ENCODE results near the gene OR5K2. TPM values are rescaled to one million over a fixed set of nuclear protein-coding genes. Genes with fewer than 3 reads are reported as not detected.

OR5K2 gene
- total RNA-seq, 1 donor from 2014 or later: not detected

DNA sequence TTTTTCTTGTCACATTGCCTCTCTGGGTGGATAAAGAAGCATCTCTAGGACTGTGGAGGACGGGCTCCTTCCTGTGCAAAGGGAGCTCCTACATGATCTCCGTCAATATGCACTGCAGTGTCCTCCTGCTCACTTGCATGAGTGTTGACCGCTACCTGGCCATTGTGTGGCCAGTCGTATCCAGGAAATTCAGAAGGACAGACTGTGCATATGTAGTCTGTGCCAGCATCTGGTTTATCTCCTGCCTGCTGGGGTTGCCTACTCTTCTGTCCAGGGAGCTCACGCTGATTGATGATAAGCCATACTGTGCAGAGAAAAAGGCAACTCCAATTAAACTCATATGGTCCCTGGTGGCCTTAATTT is 34.8 kb downstream of the OR5K2 start:
- DNase-seq (ENCODE audit: extremely low spot score, unreplicated experiment): no peak
- no peak for TF ChIP-seq CTCF (IDR thresholded peaks at IDR 0.05)
- no peaks in the 10 kb centered on the region for H3K9me3 Mint-ChIP-seq (ENCODE audit: unreplicated experiment)

GRCh38 chr3:98532709-98533571 is 35.5 kb downstream of the OR5K2 start:
- no peak for DNase-seq (ENCODE audit: extremely low spot score, unreplicated experiment)
- no peak for TF ChIP-seq CTCF (IDR thresholded peaks at IDR 0.05)
- no peak overlapping the region for H3K4me3 Mint-ChIP-seq (ENCODE audit: unreplicated experiment)
- H3K4me1 Mint-ChIP-seq (ENCODE audit: unreplicated experiment): no peaks in the 10 kb centered on the region
- no peak overlapping the region for H3K27ac Mint-ChIP-seq (ENCODE audit: unreplicated experiment)
- H3K27me3 Mint-ChIP-seq (ENCODE audit: unreplicated experiment): peaks cover 74% of the 10 kb centered on the region
- H3K36me3 Mint-ChIP-seq (ENCODE audit: unreplicated experiment): no peaks in the 10 kb centered on the region
- H3K9me3 Mint-ChIP-seq (ENCODE audit: unreplicated experiment): no peaks in the 10 kb centered on the region

More for the DNA sequence above, 34.8 kb downstream of the OR5K2 start:
- no peaks in the 10 kb centered on the region for H3K36me3 Mint-ChIP-seq (ENCODE audit: unreplicated experiment)
- no peaks in the 10 kb centered on the region for H3K4me1 Mint-ChIP-seq (ENCODE audit: unreplicated experiment)
- H3K27me3 Mint-ChIP-seq (ENCODE audit: unreplicated experiment): peaks cover 78% of the 10 kb centered on the region
- no peak overlapping the region for H3K4me3 Mint-ChIP-seq (ENCODE audit: unreplicated experiment)
- no peak overlapping the region for H3K27ac Mint-ChIP-seq (ENCODE audit: unreplicated experiment)

- Mint-ChIP-seq H3K36me3 (ENCODE audit: unreplicated experiment) (no peaks in the 10 kb centered on the region), H3K4me1 (ENCODE audit: unreplicated experiment) (no peaks in the 10 kb centered on the region), H3K4me3 (ENCODE audit: unreplicated experiment) (no peak overlapping the region), H3K27me3 (ENCODE audit: unreplicated experiment) (peaks cover 64% of the 10 kb centered on the region), H3K9me3 (ENCODE audit: unreplicated experiment) (no peaks in the 10 kb centered on the region), H3K27ac (ENCODE audit: unreplicated experiment) (no peak overlapping the region)
- DNase-seq (ENCODE audit: extremely low spot score, unreplicated experiment): no peak
- TF ChIP-seq CTCF (IDR thresholded peaks at IDR 0.05): no peak
These were observed 36.7 kb downstream of the OR5K2 start for GRCh38 chr3:98534168-98534567.

- Mint-ChIP-seq H3K4me1 (ENCODE audit: unreplicated experiment) (no peaks in the 10 kb centered on the region), H3K4me3 (ENCODE audit: unreplicated experiment) (no peak overlapping the region)
These were observed 37.3 kb downstream of the OR5K2 start for GRCh38 chr3:98534734-98535133.

More at GRCh38 chr3:98534734-98535133, 37.3 kb downstream of the OR5K2 start:
- Mint-ChIP-seq H3K9me3 (ENCODE audit: unreplicated experiment) (no peaks in the 10 kb centered on the region), H3K27ac (ENCODE audit: unreplicated experiment) (no peak overlapping the region), H3K27me3 (ENCODE audit: unreplicated experiment) (peaks cover 61% of the 10 kb centered on the region), H3K36me3 (ENCODE audit: unreplicated experiment) (no peaks in the 10 kb centered on the region)
- no peak for TF ChIP-seq CTCF (IDR thresholded peaks at IDR 0.05)
- no peak for DNase-seq (ENCODE audit: extremely low spot score, unreplicated experiment)

All from osteocyte (in vitro differentiated cells).